IPS-NIHi7 (cell line): Measurements from ENCODE around the gene SYT11.
"Not testable (repeated sequence)": the region's sequence is repeated elsewhere in the genome, so short reads cannot be mapped to it uniquely, and the experiment has no call there.

Experiments
- DNase-seq: peaks from one replicate; pipeline ENCODE4 v3.0.0; 2012; ENCODE audit warnings: mixed read lengths; ENCODE audit errors: extremely low spot score

Gene SYT11, protein sequence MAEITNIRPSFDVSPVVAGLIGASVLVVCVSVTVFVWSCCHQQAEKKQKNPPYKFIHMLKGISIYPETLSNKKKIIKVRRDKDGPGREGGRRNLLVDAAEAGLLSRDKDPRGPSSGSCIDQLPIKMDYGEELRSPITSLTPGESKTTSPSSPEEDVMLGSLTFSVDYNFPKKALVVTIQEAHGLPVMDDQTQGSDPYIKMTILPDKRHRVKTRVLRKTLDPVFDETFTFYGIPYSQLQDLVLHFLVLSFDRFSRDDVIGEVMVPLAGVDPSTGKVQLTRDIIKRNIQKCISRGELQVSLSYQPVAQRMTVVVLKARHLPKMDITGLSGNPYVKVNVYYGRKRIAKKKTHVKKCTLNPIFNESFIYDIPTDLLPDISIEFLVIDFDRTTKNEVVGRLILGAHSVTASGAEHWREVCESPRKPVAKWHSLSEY

DNA sequence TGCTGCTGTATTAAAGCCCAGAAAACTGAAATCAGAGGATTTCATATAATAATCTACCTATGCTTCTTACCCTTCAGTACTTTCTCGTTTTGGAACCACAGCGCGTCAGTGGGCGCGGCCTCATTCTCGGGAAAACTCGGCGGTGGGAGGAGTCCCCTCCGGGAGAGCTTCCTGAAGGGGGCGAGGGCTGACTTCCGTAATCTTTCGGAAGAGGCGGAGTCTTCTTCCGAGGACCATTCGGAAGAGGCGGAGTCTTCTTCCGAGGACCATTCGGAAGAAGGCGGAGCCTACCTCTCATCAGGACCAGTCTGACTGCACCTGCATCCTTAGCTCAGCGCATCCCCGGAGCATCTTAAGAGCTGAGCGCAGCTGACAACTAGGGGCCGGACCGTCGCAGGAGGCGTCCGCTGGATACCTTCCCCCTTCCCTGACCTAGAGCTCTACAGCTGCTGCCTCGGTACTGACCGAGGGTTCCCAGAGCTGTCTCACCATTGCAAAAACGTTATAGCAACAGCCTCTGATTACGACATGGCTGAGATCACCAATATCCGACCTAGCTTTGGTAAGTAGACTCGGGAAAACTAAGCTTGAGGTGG lies at the start of gene SYT11:
Gene SYT11 (plus strand): TSS at position 334 of the 596 bp plus-strand sequence. CDS start 195 bp downstream, at position 529.
- peak; percentile 99 for DNase-seq

DNA sequence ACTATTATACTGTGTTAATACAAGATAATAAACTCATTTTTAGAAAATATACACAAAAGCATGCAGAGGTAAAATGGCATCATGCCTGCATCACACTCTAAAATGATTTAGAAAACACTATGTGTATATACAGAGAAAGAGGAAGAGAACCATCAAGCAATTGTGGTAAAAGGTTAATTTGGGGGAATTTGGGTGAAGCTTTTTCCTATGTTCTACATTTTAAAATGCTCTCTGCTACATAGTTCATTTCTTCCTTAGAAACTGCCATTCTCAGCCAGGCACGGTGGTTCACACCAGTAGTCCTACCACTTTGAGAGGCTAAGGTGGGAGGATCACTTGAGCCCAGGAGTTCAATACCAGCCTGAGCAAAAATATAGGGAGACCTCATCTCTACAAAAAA lies 46.5 kb upstream of the SYT11 start:
- no peak for DNase-seq

GRCh38 chr1:155813672-155814071 lies 45.7 kb upstream of the SYT11 start:
- DNase-seq: no peak

DNA sequence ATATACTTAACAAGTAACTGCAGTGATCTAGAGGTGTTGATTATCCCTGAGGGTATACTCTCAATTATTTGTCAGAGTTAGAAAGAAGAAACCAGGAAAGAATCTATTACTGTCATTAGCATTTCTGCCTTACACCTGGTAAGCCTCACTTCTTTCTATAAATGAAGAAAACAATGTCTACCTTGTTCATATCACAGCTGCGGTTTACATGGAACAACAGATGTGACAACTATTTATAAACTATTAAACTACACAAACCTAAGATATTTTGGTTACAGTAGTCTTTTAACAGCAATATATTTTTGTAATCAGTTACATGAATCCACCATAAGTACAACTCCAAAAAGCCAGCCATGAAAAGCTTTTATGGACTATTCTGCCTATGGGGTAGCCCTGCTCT lies 43.0 kb upstream of the SYT11 start:
- no peak for DNase-seq

DNA sequence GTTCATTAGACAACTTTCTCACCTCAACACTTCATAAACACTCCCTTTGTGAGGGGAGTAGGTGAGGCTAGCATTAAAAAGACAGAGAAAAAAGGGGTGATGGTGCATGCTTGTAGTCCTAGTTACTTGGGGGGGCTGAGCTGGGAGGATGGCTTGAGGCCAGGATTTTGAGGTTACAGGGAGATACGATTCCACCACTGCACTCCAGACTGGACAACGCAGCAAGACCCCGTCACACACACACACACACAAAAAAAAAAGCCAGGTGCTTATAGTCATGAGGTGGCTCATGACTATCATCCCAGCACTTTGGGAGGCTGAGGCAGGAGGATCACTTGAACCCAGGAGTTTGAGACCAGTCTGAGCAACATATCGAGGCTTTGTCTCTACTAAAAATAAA lies 31.9 kb upstream of the SYT11 start:
- no peak for DNase-seq

- no peak for DNase-seq
Observed at GRCh38 chr1:155831279-155831976, 27.9 kb upstream of the SYT11 start.

DNA sequence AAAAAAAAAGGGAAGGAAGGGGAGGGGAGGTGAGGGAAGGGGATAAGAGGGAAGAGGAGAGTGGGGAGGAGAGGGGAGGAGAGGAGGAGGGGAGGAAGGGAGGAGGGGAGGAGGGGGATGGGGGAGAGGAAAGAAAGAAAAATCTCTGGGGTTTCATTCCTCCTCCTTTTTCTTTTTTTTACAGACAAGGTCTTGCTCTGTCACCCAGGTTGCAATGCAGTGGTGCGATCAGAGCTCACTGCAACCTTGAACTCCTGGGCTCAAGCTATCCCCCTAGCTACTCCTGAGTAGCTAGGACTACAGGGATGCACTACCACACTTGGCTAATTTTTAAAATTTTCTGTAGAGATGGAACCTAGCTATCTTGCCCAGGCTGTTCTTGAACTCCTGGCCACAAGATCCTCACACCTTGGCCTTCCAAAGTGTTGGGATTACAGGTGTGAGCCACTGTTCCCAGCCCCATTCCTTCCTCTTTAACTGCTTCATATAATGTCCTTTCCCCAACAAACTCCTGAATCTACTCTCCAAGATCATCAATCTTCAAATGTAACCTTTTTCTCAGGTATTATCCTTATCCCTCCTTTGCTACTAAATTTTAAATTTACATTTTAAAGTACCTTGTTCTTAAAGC lies 25.6 kb upstream of the SYT11 start:
- no peak for DNase-seq

- DNase-seq: peak; percentile 37
Observed at GRCh38 chr1:155834296-155834926, 25.0 kb upstream of the SYT11 start.

DNA sequence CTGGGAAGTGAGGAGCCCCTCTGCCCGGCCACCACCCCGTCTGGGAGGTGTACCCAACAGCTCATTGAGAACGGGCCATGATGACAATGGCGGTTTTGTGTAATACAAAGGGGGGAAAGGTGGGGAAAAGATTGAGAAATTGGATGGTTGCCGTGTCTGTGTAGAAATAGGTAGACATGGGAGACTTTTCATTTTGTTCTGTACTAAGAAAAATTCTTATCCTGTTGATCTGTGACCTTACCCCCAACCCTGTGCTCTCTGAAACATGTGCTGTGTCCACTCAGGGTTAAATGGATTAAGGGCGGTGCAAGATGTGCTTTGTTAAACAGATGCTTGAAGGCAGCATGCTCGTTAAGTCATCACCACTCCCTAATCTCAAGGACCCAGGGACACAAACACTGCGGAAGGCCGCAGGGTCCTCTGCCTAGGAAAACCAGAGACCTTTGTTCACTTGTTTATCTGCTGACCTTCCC lies 24.4 kb upstream of the SYT11 start:
- not testable (repeated sequence) for DNase-seq

GRCh38 chr1:155835548-155835947 lies 23.8 kb upstream of the SYT11 start:
- DNase-seq: no peak

DNA sequence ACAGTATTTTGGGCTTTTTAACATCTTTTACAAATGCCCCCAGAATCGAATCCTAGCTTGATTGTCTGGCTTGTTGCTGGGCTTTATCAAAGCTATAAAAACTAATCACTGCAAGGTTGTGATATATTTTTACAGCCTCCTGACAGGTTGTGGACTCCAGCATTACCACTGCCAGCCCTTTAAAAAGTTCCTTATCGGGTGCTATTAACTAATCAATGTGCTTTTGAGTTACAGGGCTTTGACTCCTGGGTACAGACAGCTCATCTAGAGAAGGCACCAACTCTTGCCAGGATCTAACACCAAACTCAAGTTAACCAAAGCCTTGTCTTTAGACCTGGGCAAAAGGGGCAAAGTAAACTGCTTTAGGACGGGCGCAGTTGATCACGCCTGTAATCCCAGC lies 19.0 kb upstream of the SYT11 start:
- DNase-seq: no peak

DNA sequence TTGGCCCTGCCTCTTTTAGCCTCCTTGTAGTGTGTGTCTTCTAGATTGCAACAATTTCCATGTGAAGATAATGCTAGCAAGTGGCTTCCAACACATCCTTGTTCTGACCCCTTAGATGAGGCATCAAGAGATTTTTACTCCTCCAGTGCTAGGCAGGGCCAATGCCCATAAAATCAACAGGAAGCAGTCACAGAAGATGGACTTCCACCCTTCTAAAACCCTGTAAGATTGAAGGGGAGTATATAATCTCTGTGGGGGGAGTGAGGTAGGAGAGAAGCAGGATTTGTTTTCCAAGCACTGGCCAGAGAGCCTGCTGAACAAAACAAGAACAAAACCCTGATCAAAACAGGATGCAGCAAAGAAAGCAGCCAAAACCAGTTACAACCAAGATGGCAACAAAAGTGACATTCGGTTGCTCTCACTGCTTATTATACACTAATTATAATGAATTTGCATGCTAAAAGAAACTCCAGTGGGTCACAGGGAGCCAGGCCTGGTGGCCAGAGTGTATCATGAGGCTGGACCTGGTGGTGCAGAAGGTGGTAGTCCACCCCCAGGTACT lies 14.4 kb upstream of the SYT11 start:
- no peak for DNase-seq

DNA sequence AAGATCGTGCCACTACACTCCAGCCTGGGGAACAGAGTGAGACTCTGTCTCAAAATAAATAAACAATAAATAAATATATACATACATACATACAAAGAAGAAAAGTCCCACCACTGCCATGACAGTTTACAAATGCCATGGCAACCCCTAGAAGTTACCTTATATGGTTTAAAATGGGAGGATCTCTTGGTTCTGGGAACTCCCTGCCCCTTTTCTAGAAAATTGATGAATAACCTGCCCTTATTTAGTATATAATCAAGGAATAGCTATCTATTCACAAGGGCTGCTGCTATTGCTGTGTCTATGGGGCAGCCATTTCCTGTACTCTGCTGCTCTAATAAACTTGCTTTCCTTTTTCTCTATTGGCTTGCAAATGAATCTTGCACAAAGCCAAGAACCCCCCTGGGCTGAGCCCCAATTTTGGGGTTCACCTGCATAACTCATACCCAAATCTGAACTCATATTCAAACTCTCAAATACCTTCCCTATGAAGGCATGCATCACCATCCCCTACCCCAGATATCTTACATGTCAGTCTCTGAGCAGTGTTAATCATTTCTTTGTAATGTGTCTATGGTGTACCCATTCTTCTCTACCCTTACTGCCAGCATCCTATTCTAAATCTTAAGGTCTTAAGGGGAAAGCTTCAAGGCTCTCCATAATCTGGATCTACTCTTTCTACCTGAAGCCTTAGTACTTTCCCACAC lies 11.4 kb upstream of the SYT11 start:
- no peak for DNase-seq

GRCh38 chr1:155850345-155850744 lies 9.0 kb upstream of the SYT11 start:
- no peak for DNase-seq

DNA sequence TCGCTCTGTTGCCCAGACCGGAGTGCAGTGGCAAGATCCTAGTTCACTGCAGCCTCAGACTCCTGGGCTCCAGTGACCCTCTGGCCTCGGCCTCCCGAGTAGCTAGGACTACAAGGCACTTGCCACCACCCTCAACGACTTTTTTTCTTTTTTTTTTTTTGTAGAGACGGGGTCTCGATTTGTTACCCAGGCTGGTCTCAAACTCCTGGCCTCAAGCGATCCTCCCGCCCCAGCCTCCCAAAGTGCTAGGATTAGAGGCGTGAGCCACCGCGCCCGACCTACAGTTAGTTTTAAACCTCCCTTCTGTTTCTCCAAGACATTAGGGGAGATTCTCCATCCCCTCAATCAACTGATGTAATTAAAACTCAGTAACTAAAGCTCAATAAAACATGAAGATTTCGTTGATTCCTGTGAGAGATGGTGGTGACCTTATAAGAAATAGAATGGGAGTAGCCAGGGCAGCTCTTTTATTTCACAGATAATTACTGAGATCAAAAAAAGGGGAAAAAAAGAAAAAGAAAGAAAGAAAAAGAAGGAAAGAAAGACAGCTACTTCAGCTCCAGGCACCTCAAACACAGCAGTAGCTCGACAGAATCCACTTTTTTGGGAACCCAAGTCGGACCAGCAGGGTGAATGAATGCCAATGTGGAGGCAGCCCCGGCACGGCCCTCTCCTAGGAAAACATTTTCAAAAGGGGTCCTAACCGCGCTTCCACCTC lies 3.0 kb upstream of the SYT11 start:
- no peak for DNase-seq

GRCh38 chr1:155856975-155857930 lies 2.1 kb upstream of the SYT11 start, which contains the start of gene GON4L:
TSS of gene GON4L (minus strand) at chr1:155857214. CDS start at chr1:155853780, 3,434 bp downstream.
- peak; percentile 97 for DNase-seq

- no peak for DNase-seq
Observed at GRCh38 chr1:155858800-155859233, 550 bp upstream of the SYT11 start.
